Adipose tissue (tissue), 3 donors: Measurements from ENCODE around the gene PEX10. TPM values are rescaled to one million over a fixed set of nuclear protein-coding genes. Genes with fewer than 3 reads are reported as not detected.

Experiments
- H3K27ac ChIP-seq: one replicate; pipeline ENCODE4 v1.5.1; 2013; ENCODE audit warnings: low read depth, low read length
- WGBS, 3 donors: extraction: QIAGEN DNeasy Blood & Tissue Kit; methylation state at CpG; one replicate each; pipeline ENCODE4 v1.1.7; 2013; 5-methylcytosine and 5-hydroxymethylcytosine counted together
- polyA plus RNA-seq, 3 donors: library from polyadenylated mRNA; stranded (reverse); fragments of 200-250 nt; gene quantifications; one replicate each; pipeline ENCODE4 v1.2.3, GENCODE V29; 2013
- donor health status: healthy with polysubstance abuse.
- donor health status: Bipolar disorder and iron deficiency.
- donor health status: healthy.

The PEX10 gene
- polyA plus RNA-seq, 3 donors = 13.8 to 30.2 (median 18.8) TPM

DNA sequence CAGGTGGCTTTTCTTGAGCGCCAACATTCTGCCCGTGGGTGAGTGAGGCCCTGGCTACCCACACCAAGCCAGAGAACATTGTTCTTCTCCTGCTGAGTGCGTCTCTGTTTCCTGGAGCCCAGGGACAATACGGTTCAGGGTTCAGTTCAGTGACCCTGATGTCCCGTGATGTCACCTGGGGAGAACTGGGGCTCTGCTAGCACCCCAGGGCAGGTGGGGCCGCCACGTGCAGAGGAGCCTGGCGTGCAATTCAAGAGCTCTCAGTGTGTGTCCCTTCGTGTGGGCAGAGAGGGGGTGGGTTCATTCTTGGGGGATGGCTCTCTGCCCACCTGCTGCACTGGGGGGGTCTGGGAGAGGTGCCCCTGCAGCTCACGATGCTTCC is 18.2 kb upstream of the PEX10 start:
- no peak overlapping the region for H3K27ac ChIP-seq
- 69 to 77% (median 72%) methylated on average over 10 of the region's 10 CpGs for WGBS, 3 donors

GRCh38 chr1:2429780-2430591 is 17.6 kb upstream of the PEX10 start:
- WGBS, 3 donors = 77 to 87% (median 78%) methylated on average over 20 of the region's 20 CpGs
- H3K27ac ChIP-seq = no peak overlapping the region

DNA sequence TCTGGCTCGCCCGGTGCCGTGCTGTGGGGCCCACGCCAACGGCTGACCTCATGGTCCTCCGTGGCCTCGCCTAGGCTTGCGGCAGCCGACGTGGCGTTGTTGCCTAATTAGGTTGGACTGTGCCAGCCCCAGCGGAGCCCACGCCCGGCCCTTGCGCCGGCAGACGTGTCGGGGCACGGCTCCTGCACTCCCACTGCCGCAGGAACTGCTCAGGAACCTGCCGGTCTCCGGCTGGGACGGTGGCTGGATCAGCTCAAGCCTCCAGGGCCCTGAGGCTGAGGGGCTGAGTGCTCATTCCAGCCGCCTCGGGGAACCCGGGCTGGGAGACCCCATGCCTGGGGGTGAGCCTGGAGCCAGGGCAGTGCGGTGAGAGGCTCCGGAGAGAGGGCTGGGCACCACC is 16.1 kb upstream of the PEX10 start:
- H3K27ac ChIP-seq = no peak overlapping the region
- 90 to 92% (median 90%) methylated on average over 26 to 28 of the region's 28 CpGs for WGBS, 3 donors

DNA sequence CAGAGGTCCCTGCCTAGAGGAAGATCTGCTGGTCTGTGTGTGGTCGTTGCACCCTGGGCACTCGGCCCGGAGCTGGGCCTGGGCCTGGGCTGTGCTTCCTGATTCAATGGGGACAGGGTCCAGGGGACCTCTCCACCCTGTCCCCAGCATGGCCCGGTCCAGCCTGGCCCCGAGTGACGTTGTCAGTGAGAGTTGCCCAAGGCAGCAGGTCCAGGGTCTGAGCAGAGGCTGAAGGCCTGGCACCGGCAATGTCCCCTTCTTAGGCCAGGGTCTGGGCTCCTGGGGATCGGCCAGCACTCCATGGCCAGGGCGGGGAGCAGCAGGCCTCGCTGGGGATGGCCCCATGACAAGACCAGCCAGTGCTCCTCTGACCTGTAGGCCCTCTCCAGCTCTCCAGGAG is 15.6 kb upstream of the PEX10 start:
- no peak overlapping the region for H3K27ac ChIP-seq
- 73 to 76% (median 75%) methylated on average over 9 to 10 of the region's 10 CpGs for WGBS, 3 donors

DNA sequence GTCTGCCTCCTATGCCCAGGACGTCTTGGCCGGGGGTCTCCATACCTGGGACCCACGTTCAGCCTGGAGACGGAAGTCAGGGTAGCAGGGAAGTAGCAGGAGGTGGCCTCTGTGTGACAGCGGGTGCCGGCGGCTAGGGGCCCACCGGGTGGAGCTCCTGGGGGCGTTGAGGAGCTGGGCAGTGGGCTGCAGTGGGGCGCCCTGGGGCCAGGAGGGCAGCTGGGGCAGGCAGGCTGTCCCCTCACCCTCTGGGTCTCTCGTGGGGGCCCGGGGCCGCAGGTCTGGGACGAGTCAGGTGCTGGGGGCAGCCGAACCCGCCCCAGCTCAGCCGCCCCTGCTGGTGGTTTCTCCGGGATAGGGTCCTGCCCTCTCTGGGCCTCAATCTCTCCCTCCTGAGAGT is 14.7 kb upstream of the PEX10 start:
- WGBS, 3 donors = 74 to 86% (median 77%) methylated on average over 17 to 18 of the region's 18 CpGs

GRCh38 chr1:2426540-2426939 is 14.2 kb upstream of the PEX10 start:
- H3K27ac ChIP-seq = no peak overlapping the region
- WGBS, 3 donors = 41 to 78% (median 62%) methylated on average over 18 of the region's 18 CpGs

More for the DNA sequence above, 14.7 kb upstream of the PEX10 start:
- no peak overlapping the region for H3K27ac ChIP-seq

DNA sequence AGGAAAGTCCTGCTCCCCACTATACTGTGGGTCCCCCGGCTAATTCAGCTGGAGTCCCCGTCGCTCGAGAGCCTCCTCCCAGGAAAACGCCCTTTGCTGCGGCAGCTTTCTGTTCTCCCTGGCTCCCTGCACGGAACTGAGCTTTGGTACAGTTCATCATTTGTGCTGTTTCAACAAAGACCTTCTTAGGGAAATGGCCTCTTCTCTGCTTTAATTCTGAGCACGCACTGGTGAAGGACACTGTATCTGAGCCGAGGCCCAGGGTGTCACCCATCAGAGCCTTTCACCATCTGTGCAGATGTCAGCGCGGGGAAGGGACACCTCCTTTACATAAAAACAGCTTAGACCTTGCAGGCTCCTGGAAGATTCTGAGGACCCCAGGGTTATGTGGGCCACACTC is 13.5 kb upstream of the PEX10 start:
- no peak overlapping the region for H3K27ac ChIP-seq
- WGBS, 3 donors = 60 to 69% (median 66%) methylated on average over 11 of the region's 11 CpGs

DNA sequence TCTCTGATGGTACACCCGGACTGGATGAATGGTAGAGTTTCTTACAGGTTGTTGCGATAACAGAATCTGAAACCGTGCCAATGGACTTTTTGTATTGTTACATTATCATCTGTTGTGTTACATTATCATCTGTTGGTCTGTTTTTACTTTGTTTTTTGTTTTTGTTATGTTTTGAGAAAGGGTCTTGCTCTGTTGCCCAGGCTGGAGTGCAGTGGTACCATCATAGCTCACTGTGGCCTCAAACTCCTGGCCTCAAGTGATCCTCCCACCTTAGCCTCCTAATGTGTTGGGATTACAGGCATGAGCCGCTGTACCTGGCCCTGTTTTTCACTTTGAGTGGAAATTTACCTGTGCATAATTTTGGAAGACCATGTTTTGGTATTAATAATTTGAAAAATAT is 10.2 kb upstream of the PEX10 start:
- no peak overlapping the region for H3K27ac ChIP-seq
- 81 to 91% (median 87%) methylated on average over 4 of the region's 4 CpGs for WGBS, 3 donors

- 68 to 83% (median 75%) methylated on average over 16 of the region's 16 CpGs for WGBS, 3 donors
- H3K27ac ChIP-seq = no peak overlapping the region
These were observed 7.1 kb upstream of the PEX10 start for GRCh38 chr1:2419416-2419815.

DNA sequence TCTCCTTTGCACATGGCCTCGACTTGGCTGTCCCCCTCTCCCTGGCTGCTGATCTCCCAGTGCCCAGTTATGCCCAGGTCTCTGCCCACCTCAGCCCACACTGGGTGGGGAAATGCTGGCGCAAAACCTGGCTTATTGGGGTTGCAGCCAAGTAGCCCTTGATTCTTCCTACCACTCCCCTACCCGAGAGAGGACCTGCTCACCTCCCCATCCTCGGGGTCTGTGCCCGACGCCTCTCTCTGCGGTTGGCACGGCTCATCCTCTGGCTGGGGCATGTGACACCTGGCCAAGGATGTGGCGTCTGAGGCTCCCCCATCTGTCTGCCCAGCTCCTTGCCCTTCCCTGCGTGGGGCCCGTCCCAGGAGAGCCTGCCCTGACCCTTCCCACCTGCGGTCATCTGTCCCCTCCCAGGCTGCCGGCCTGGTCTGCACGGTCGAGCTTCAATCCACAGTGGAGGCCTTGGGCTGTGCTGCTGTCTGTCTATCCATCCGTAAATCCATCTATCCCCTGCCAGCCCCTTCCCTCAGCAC is 6.5 kb upstream of the PEX10 start:
- WGBS, 3 donors = 57 to 71% (median 70%) methylated on average over 15 to 16 of the region's 16 CpGs
- H3K27ac ChIP-seq = no peak overlapping the region

DNA sequence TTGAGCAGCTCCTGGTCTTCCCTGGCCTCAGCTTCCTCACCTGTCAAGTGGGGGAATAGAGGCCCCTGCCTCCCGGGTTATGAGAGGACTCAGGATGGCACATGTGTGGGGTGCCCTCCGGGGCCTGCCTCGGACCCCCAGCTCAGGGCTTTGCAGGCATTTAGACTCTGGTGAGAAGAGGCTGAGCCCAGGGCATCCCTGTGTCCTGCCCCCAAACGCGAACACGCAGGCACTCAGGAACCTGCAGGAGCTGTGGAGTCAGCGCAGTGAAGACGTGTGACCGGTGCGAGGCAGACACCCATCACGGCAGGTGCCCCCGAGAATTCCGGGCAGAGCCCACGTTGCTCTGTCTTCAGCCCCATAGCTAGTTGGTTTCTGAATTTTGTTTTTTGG is 5.5 kb upstream of the PEX10 start:
- no peak overlapping the region for H3K27ac ChIP-seq
- WGBS, 3 donors = 66 to 70% (median 69%) methylated on average over 12 to 14 of the region's 14 CpGs

DNA sequence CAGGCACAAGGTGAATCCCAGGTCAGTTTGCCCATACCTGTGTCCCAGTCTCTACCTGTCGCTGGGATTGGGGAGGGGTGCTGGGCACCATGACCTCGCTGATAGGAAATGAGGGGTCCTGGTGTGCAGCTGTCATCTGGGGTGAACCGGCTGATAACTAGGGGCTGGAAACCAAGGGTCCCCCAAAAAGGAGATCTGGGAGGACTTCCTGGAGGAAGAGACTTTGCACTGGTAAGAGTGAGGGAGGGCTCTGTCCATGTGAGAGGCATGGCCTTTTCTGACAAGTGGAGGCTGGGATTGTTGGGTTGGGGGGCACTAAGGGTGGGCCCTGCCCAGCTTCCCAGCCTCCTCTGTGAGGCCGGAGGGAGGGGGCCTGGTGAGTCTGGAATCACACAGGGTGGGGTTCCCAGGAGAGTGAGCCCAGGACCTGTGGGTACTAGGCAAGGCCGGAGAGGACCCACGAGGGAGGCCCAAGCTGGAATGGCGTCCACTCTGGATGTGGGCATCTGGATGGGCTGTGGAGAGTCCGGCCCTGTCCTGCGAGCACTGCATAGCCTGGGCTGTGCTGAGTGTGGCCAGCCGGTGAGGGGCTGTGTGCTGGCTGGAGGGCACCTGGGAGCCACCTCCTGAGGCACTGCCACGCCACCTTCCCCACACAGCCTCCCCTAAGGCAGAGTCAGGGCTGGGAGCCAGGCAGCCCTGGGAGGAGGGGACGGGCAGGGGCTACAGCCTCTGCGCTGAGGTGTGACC is 4.9 kb upstream of the PEX10 start:
- 68 to 78% (median 70%) methylated on average over 13 of the region's 13 CpGs for WGBS, 3 donors
- no peak overlapping the region for H3K27ac ChIP-seq

GRCh38 chr1:2416403-2416802 is 4.0 kb upstream of the PEX10 start:
- 16 to 32% (median 27%) methylated on average over 10 to 12 of the region's 12 CpGs for WGBS, 3 donors
- H3K27ac ChIP-seq = no peak overlapping the region

- H3K27ac ChIP-seq = no peak overlapping the region
- 31 to 51% (median 46%) methylated on average over 17 to 19 of the region's 19 CpGs for WGBS, 3 donors
These were observed 3.4 kb upstream of the PEX10 start for GRCh38 chr1:2415801-2416208.

DNA sequence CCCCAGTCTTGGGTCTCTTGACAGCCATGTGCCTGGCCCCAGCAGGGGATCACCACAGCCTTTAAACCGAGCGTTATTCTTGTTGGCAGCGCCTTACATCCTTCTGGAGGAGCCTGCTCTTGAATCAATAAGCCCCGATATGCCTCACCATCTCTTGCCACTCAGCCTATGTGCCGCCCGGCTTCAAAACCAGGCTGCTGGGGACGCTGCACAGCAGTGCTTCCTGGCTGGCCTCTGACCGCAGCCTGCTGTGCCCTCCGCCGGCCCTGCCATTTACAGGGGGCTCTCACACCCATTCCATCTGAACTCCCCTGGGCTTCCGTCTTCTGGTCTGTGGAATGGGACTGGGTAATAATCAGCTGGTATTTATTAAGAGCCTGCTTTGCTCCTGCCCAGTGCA is 3.0 kb upstream of the PEX10 start:
- H3K27ac ChIP-seq = no peak overlapping the region
- 66 to 76% (median 75%) methylated on average over 11 of the region's 11 CpGs for WGBS, 3 donors

DNA sequence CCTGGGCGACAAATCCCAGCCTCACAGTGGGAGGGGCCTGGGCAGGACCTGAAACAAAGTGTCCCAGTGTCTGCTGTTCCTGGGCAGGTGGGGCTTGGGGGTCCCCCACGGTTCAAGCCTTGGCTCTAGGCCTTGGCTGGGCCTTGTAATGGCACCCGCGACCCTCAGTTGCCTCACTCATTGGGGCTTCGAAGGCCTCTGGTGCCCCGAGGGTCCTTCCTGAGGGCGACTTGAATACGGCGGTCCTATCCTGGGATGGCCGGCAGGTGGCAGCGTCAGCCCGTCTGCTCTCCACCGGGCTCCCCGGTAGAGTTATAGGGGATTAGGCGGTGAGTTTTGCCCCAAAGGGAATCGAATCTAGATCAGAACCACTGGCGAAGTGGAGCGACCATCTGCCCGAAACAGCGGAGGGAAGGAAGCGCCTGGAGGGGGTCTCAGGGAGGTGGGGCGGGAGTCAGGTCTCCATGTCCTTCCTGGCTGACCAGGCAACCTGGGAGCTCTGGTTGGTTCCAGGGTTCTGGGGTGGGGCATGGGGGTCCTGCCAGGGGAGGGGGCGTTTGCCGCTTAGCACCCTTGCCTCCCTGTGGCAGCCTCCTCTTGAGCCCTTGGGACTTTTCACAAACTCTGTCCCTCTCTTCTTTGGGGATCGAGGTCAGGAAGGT is 2.1 kb upstream of the PEX10 start:
- WGBS, 3 donors = 2 to 4% (median 3%) methylated on average over 24 to 25 of the region's 25 CpGs
- no peak overlapping the region for H3K27ac ChIP-seq

DNA sequence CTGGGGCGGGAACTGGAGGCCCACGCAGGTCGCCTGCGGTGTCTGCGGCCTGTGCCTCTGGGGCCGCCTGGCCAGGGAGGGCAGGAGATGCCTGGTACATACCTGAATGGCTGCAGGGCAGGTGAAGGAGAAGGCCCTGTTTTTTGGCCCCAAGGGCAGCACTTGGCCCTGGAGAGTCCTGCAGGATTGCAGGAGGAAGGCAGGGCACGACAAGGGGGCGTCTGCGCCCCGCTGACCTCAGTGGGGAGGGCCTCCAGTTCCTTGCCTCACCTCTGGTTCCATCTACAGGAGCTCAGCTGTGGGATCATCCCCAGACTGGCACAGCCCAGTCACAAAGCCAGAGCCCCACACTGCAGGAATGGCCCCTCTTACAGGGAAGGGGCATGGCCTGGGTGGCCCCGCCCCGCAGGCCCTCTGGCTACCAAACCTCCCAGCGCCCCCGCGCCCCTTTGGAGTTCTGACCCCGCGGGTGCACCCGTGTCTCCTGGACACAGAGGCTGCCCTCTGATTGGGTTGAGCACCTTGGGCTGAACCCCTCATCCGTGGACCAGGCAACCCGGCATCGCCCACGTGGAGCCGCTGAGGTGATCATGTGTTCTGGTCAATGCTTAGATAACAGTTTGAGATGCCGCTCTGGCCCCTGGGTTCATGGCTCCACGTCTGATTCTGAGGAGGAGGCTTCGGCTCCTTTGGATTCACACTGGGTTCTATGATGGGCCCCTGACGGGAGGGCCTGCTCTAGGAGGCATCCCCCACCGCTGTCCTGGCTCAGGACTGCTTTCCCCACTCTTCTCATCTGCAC is 1.3 kb upstream of the PEX10 start:
- no peak overlapping the region for H3K27ac ChIP-seq
- WGBS, 3 donors = 40 to 56% (median 49%) methylated on average over 20 to 28 of the region's 28 CpGs

DNA sequence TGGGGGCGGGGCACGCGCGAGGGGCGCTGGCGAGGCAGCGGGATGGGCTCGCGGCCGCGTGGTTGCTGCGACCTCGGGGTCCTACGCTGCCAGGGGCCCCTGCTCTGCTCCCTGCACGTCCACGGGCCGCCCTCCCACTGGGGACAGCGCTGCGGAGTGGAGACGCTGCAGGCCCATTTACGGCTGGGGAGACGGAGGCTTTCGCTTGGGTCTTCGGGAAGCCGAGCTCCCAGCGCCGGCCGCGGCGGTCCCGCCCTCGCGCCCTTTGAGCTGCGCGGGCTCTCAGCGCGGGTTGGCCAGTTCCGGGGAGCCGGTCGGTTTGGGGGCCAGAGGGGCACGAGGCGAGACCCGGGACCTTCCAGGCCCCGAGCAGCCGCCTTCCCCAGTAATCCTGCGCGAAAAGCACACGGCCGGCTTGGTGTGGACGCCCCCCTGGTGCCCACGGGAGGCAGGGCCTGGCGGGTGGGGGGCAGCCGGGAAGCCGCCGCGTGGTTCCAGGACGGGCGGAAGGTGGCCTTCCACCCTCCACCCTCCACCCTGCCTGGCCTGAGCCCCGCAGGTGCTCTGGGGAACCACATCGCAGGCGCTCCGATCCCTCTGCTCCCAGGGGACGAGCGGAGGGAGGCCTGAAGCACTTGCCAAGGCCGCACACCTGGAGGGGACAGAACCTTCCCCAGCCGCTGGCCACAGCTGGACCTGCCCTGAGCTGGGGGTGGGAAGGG is 570 bp upstream of the PEX10 start:
- 1 to 3% (median 1%) methylated on average over 50 to 58 of the region's 66 CpGs for WGBS, 3 donors
- H3K27ac ChIP-seq = no peak overlapping the region
